ENCODE measurements around the gene NME7. TPM values are rescaled to one million over a fixed set of nuclear protein-coding genes. Genes with fewer than 3 reads are reported as not detected.

NME7 gene
- total RNA-seq, 1 experiment from 2014 or later, result 9.0 TPM

GRCh38 chr1:169214598-169214997 lies 153.0 kb downstream of the NME7 start:
- no peaks in the 10 kb centered on the region for H3K9me3 ChIP-seq
- H3K27me3 ChIP-seq (replicated peaks; ENCODE audit: control insufficient read depth, insufficient read depth, low read length), result no peaks in the 10 kb centered on the region
- H3K4me3 Mint-ChIP-seq (ENCODE audit: unreplicated experiment), result no peak overlapping the region
- intact Hi-C loops (cut with micrococcal nuclease; ENCODE audit: unreplicated experiment), result no loop called here
- no peaks in the 10 kb centered on the region for H3K4me1 ChIP-seq
- no peaks in the 10 kb centered on the region for H3K9me3 Mint-ChIP-seq (ENCODE audit: unreplicated experiment)
- ChIA-PET CTCF (no interaction called here), POLR2A (no interaction called here)
- H3K4me3 ChIP-seq (ENCODE audit: low read depth, low read length), result no peak overlapping the region
- no TSS peak for BruUV-seq (replicated peaks)
- no peaks in the 10 kb centered on the region for H3K4me1 Mint-ChIP-seq (ENCODE audit: low read depth, unreplicated experiment)
- no peaks in the 10 kb centered on the region for H3K36me3 ChIP-seq (ENCODE audit: control insufficient read depth, insufficient read depth, low read length)
- TF ChIP-seq CTCF (IDR thresholded peaks at IDR 0.05; ENCODE audit: insufficient read depth in 1 of 2, low read depth in 1 of 2, low read length in 1 of 2, severe bottlenecking in 1 of 2, unreplicated experiment in 1 of 2), result no peak
- no peaks in the 10 kb centered on the region for H3K36me3 Mint-ChIP-seq (ENCODE audit: insufficient read depth, unreplicated experiment)
- no peak for DNase-seq
- no peak overlapping the region for H3K27ac Mint-ChIP-seq (ENCODE audit: unreplicated experiment)
- no peaks in the 10 kb centered on the region for H3K27me3 Mint-ChIP-seq (ENCODE audit: insufficient read depth, unreplicated experiment)

- no TSS peak for BruUV-seq (replicated peaks)
- intact Hi-C loops (cut with micrococcal nuclease; ENCODE audit: unreplicated experiment), result no loop called here
- H3K27ac Mint-ChIP-seq (ENCODE audit: unreplicated experiment), result no peak overlapping the region
- no peak overlapping the region for H3K4me3 Mint-ChIP-seq (ENCODE audit: unreplicated experiment)
- H3K4me1 Mint-ChIP-seq (ENCODE audit: low read depth, unreplicated experiment), result no peaks in the 10 kb centered on the region
- H3K36me3 Mint-ChIP-seq (ENCODE audit: insufficient read depth, unreplicated experiment), result no peaks in the 10 kb centered on the region
- H3K4me3 ChIP-seq (ENCODE audit: low read depth, low read length), result no peak overlapping the region
- H3K4me1 ChIP-seq, result no peaks in the 10 kb centered on the region
- no peaks in the 10 kb centered on the region for H3K9me3 ChIP-seq
- H3K9me3 Mint-ChIP-seq (ENCODE audit: unreplicated experiment), result no peaks in the 10 kb centered on the region
- no peaks in the 10 kb centered on the region for H3K36me3 ChIP-seq (ENCODE audit: control insufficient read depth, insufficient read depth, low read length)
- no peak for DNase-seq
- H3K27me3 ChIP-seq (replicated peaks; ENCODE audit: control insufficient read depth, insufficient read depth, low read length), result no peaks in the 10 kb centered on the region
- no peak for TF ChIP-seq CTCF (IDR thresholded peaks at IDR 0.05; ENCODE audit: insufficient read depth in 1 of 2, low read depth in 1 of 2, low read length in 1 of 2, severe bottlenecking in 1 of 2, unreplicated experiment in 1 of 2)
- H3K27me3 Mint-ChIP-seq (ENCODE audit: insufficient read depth, unreplicated experiment), result no peaks in the 10 kb centered on the region
- ChIA-PET CTCF (no interaction called here), POLR2A (no interaction called here)
Measured at GRCh38 chr1:169212088-169212487, 155.5 kb downstream of the NME7 start.

GRCh38 chr1:169207797-169208520 lies 159.6 kb downstream of the NME7 start:
- Mint-ChIP-seq H3K4me1 (ENCODE audit: low read depth, unreplicated experiment) (peaks cover under 1% of the 10 kb centered on the region), H3K36me3 (ENCODE audit: insufficient read depth, unreplicated experiment) (no peaks in the 10 kb centered on the region), H3K27ac (ENCODE audit: unreplicated experiment) (no peak overlapping the region), H3K27me3 (ENCODE audit: insufficient read depth, unreplicated experiment) (no peaks in the 10 kb centered on the region), H3K9me3 (ENCODE audit: unreplicated experiment) (no peaks in the 10 kb centered on the region), H3K4me3 (ENCODE audit: unreplicated experiment) (no peak overlapping the region)
- Histone ChIP-seq H3K4me3 (ENCODE audit: low read depth, low read length) (no peak overlapping the region), H3K27me3 (replicated peaks; ENCODE audit: control insufficient read depth, insufficient read depth, low read length) (no peaks in the 10 kb centered on the region), H3K36me3 (ENCODE audit: control insufficient read depth, insufficient read depth, low read length) (no peaks in the 10 kb centered on the region), H3K9me3 (no peaks in the 10 kb centered on the region), H3K4me1 (no peaks in the 10 kb centered on the region)
- ChIA-PET POLR2A (no interaction called here), CTCF (no interaction called here)
- TF ChIP-seq CTCF (IDR thresholded peaks at IDR 0.05; ENCODE audit: insufficient read depth in 1 of 2, low read depth in 1 of 2, low read length in 1 of 2, severe bottlenecking in 1 of 2, unreplicated experiment in 1 of 2), result no peak
- no peak for DNase-seq
- intact Hi-C loops (cut with micrococcal nuclease; ENCODE audit: unreplicated experiment), result no loop called here
- no TSS peak for BruUV-seq (replicated peaks)
